ENCODE measurements around the gene ZNF682. TPM values are rescaled to one million over a fixed set of nuclear protein-coding genes. Genes with fewer than 3 reads are reported as not detected.

The ZNF682 gene
- total and polyA plus RNA-seq, 2 of the 8 experiments (the other 6 are each of a cell fraction or from before 2014, with no cell fraction given), result 4.3 to 27.5 TPM

DNA sequence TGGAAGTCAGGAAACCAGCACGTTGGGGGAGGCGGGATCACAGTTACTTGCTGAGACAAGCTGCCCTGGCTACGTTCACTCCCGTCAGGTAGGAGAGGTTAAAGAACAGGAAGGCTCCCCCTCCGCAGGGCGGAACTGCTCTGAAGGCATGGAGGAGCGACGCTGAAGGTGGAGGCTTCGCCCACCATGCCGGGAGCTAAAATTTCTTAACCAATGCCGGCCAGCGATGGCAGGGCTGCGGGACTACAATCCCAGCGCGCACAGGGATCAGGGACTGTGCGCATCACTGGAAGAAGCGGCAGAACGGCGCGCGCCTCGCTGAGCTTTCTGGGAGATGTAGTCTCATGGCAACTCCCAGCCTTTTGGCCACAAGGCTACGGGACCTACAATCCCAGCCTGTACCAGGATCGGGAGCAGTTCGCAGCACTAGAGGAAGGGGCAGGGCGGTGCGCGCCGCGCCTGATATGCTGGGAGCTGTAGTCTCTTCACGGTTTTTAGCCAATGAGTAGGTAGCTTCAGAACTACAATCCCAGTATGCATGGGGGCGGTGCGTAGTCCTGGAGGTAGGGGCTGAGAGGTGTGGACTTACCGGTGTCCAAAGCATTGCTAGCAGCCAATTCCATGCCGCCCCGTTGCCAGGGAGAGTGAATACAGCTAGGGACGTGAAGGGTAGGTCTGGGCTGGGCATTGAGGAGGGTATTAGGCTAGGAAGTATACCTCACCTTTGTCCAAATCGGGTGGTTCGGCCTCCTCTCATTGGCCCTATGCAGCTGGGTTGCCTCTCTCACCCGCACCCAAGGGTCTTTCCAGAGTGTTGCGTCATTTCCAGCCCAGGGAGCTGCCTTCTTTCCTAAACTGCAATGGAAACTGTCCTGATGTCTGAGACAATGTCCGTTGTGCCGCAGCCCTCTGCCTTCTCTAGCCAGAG is 12.8 kb upstream of the ZNF682 start (continued):
- TF ChIP-seq, protein P1, sequence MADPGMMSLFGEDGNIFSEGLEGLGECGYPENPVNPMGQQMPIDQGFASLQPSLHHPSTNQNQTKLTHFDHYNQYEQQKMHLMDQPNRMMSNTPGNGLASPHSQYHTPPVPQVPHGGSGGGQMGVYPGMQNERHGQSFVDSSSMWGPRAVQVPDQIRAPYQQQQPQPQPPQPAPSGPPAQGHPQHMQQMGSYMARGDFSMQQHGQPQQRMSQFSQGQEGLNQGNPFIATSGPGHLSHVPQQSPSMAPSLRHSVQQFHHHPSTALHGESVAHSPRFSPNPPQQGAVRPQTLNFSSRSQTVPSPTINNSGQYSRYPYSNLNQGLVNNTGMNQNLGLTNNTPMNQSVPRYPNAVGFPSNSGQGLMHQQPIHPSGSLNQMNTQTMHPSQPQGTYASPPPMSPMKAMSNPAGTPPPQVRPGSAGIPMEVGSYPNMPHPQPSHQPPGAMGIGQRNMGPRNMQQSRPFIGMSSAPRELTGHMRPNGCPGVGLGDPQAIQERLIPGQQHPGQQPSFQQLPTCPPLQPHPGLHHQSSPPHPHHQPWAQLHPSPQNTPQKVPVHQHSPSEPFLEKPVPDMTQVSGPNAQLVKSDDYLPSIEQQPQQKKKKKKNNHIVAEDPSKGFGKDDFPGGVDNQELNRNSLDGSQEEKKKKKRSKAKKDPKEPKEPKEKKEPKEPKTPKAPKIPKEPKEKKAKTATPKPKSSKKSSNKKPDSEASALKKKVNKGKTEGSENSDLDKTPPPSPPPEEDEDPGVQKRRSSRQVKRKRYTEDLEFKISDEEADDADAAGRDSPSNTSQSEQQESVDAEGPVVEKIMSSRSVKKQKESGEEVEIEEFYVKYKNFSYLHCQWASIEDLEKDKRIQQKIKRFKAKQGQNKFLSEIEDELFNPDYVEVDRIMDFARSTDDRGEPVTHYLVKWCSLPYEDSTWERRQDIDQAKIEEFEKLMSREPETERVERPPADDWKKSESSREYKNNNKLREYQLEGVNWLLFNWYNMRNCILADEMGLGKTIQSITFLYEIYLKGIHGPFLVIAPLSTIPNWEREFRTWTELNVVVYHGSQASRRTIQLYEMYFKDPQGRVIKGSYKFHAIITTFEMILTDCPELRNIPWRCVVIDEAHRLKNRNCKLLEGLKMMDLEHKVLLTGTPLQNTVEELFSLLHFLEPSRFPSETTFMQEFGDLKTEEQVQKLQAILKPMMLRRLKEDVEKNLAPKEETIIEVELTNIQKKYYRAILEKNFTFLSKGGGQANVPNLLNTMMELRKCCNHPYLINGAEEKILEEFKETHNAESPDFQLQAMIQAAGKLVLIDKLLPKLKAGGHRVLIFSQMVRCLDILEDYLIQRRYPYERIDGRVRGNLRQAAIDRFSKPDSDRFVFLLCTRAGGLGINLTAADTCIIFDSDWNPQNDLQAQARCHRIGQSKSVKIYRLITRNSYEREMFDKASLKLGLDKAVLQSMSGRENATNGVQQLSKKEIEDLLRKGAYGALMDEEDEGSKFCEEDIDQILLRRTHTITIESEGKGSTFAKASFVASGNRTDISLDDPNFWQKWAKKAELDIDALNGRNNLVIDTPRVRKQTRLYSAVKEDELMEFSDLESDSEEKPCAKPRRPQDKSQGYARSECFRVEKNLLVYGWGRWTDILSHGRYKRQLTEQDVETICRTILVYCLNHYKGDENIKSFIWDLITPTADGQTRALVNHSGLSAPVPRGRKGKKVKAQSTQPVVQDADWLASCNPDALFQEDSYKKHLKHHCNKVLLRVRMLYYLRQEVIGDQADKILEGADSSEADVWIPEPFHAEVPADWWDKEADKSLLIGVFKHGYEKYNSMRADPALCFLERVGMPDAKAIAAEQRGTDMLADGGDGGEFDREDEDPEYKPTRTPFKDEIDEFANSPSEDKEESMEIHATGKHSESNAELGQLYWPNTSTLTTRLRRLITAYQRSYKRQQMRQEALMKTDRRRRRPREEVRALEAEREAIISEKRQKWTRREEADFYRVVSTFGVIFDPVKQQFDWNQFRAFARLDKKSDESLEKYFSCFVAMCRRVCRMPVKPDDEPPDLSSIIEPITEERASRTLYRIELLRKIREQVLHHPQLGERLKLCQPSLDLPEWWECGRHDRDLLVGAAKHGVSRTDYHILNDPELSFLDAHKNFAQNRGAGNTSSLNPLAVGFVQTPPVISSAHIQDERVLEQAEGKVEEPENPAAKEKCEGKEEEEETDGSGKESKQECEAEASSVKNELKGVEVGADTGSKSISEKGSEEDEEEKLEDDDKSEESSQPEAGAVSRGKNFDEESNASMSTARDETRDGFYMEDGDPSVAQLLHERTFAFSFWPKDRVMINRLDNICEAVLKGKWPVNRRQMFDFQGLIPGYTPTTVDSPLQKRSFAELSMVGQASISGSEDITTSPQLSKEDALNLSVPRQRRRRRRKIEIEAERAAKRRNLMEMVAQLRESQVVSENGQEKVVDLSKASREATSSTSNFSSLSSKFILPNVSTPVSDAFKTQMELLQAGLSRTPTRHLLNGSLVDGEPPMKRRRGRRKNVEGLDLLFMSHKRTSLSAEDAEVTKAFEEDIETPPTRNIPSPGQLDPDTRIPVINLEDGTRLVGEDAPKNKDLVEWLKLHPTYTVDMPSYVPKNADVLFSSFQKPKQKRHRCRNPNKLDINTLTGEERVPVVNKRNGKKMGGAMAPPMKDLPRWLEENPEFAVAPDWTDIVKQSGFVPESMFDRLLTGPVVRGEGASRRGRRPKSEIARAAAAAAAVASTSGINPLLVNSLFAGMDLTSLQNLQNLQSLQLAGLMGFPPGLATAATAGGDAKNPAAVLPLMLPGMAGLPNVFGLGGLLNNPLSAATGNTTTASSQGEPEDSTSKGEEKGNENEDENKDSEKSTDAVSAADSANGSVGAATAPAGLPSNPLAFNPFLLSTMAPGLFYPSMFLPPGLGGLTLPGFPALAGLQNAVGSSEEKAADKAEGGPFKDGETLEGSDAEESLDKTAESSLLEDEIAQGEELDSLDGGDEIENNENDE (IDR thresholded peaks at IDR 0.05; ENCODE audit: insufficient replicate concordance, low read length), result no peak
- no peak for TF ChIP-seq SUZ12 (IDR thresholded peaks at IDR 0.05; ENCODE audit: low read length)
- TF ChIP-seq, protein P2, sequence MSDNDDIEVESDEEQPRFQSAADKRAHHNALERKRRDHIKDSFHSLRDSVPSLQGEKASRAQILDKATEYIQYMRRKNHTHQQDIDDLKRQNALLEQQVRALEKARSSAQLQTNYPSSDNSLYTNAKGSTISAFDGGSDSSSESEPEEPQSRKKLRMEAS (IDR thresholded peaks at IDR 0.05), result no peak; the same call in 1 of the 2 replicates
- peak; percentile 88 for TF ChIP-seq SIX5 (IDR thresholded peaks at IDR 0.05; ENCODE audit: low read depth, low read length)
- TF ChIP-seq, protein P3, sequence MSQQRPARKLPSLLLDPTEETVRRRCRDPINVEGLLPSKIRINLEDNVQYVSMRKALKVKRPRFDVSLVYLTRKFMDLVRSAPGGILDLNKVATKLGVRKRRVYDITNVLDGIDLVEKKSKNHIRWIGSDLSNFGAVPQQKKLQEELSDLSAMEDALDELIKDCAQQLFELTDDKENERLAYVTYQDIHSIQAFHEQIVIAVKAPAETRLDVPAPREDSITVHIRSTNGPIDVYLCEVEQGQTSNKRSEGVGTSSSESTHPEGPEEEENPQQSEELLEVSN (IDR thresholded peaks at IDR 0.05), result peak; percentile 22; the same call in 1 of the 2 replicates
- peak; percentile 68 for TF ChIP-seq PHF8 (conservative IDR thresholded peaks at IDR 0.05; ENCODE audit: low read depth, low read length)
- TF ChIP-seq TEAD4 (IDR thresholded peaks at IDR 0.05; ENCODE audit: low read depth, low read length), result 0 out of 2 replicates have a peak, but pooled peaks have one; percentile 17
- TF ChIP-seq KDM1A (IDR thresholded peaks at IDR 0.05; ENCODE audit: borderline replicate concordance, low read length), result no peak
